Stimulated activated CD4-positive, alpha-beta T cell treated with anti-CD3 and anti-CD28 coated beads, Interleukin-15, amount 100 ng/mL, for 1 hour (primary cell): Measurements from ENCODE around the gene TMC6.
"Not testable (repeated sequence)": the region's sequence is repeated elsewhere in the genome, so short reads cannot be mapped to it uniquely, and the experiment has no call there.

Experiments used
- DNase-seq, 2 donors: peaks; one replicate each; pipeline ENCODE4 v3.0.0-alpha.2; 2020; ENCODE audit warnings: low read depth in 1 of 2, low spot score in 1 of 2

TMC6 gene

DNA sequence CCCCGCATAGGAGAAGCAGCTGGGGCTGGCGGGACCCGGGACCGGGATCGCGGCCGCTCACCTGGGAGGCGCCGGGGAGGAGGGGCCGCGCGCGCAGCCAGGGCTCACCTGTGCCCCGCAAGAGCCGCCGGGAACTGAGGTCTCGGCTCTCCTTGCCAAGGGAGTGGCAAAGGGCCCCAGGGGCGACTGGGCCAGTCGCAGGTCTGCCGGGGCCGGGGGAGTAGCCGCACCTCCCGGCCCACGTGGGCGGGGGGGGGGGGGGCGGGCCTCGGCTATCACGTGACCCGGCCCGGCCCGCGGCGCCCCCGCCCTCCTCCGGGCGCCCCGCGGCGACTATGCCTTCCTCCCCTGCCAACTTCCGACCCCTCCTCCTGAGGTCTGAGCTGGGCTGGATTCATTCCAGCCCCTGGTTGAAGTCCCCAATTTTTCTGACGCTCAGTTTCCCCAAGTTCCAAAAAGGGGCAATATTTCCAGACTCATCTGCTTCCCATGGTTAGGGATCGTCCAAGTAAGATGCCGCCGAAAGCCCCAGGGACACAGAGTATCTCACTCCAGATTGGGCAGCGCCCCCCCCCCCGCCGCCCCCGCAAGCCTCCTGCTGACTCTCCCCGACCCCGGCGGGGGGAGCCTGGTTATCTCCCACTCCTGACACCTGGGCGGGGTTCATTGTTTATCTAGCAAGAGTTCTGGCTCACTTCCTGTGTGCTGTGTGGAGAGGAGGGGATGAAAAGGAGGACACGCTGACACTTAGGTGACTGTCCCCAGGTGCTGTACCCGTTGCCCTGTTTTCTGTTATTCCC is at the start of gene TMC6:
Gene TMC6 (minus strand): TSS at position 205 of the 800 bp plus-strand sequence. CDS start 1,923 bp downstream, outside the sequence.
- peak in 1 of 2 donors; percentile 51 for DNase-seq

- DNase-seq = peak; percentile 61 to 72
These were observed 48.0 kb upstream of the TMC6 start for GRCh38 chr17:78176548-78177025.

DNA sequence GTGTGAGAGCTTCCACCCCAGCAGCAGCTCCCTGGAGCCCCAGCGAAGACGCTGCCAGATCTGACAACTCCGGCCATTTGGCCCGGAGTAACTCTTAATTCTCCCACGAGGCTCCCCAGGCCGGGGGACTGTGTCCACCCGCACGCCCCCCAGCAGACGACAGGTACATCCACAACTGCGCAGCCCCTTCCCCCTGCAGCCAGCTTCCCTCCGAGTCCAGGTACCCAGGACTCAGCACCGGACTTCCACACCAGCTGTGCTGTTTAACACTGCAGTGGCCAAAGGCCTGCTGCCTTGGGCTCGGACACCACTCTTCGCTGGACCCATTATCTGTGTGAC is 47.1 kb upstream of the TMC6 start:
- no peak for DNase-seq

DNA sequence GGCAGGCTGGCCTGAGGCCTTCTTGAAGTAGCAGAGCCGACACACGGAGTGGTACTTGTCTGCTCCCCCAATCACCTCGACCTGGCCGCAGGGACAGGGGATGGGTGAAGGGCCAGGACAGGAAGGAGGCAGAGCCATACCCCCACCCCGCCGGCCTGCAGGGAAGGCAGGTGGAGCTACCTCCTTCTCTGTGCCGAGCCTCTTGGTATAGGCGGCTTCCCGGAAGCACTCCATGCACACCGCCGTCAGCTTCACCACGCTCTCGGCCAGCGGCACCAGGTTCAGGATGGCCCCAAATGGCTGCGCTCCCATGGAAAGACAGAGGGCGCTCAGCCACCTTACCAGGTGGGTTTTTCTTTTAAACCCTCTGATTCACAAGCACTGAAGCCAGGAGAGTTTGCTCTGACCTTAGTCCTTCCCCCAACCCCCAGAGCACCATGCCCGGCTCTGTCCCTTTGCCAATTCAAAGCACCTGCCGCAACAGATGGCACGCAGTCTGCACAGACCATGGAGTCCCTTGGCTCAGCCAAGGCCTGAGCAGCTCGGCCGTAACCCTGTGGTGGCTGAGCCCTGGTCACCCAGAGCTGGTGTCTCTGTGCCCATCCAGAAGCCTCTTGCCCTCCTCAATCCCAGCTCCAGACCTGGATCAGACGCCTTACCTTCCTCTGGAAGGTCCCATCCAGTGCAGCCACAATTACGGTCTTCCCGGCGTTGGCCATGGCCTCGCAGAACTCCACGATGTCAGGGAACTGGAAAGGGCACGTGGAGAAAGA is 46.5 kb upstream of the TMC6 start:
- DNase-seq = no peak

DNA sequence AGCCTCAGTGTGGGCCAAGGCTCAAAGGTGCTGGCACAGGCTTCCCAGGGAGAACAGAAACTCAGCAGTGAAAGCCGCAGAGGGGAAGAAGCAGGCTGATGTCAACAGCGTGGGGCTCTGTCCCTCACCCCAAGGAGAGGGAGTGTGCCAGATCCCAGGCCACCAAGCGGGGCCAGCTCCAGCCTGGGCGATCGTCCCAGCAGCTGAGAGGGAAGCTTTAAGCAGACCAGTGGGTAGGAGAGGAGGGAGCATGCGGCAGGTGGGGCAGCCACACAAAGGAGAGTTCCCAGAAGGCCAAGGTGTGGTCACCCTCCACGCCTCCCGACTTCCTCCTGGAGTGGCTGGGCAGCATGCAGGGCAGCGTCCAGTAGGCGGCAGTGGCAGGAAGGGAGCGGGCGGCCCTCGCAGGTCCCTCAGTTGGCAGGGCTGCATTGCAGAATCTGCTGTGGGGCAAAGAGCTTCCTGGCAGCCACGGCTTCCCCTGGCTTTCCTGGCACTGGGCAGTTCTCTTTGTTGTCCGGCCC is 45.9 kb upstream of the TMC6 start:
- DNase-seq = no peak

- DNase-seq = no peak
These were observed 44.7 kb upstream of the TMC6 start for GRCh38 chr17:78173097-78173715.

DNA sequence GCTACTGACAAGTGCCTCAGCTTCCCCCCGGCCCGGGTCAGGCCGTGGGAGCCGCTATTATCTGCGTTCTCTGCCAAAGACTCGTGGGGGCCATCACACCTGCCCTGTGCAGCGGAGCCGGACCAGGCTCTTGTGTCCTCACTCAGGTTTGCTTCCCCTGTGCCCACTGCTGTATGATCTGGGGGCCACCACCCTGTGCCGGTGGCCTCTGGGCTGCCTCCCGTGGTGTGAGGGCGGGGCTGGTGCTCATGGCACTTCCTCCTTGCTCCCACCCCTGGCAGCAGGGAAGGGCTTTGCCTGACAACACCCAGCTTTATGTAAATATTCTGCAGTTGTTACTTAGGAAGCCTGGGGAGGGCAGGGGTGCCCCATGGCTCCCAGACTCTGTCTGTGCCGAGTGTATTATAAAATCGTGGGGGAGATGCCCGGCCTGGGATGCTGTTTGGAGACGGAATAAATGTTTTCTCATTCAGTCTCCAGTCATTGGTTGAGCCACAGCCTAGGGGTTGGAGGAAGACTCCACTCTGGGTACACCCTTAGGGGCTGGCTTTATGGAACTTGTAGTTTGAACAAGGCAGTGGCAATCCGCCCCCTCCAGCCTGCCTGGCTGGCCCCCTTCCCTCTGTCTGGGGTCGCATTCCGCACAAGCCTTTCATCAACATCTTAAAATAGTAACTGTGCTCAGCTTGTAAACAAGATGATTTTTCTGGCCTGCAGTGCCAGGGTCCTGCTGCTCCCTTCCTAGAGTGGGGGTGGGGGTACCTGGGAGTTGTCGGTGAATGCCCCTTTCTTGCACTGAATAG is 43.9 kb upstream of the TMC6 start:
- DNase-seq = no peak

DNA sequence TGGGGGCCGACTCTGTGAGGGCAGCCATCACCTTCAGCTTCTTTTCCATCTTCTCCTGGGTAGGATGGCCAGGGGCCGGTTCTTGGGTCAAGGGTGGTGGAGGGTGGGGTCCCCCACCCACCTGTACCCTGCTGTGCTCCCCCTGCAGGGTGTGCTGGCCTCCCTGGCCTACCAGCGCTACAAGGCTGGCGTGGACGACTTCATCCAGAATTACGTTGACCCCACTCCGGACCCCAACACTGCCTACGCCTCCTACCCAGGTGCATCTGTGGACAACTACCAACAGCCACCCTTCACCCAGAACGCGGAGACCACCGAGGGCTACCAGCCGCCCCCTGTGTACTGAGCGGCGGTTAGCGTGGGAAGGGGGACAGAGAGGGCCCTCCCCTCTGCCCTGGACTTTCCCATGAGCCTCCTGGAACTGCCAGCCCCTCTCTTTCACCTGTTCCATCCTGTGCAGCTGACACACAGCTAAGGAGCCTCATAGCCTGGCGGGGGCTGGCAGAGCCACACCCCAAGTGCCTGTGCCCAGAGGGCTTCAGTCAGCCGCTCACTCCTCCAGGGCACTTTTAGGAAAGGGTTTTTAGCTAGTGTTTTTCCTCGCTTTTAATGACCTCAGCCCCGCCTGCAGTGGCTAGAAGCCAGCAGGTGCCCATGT is 43.2 kb upstream of the TMC6 start:
- DNase-seq = not testable (repeated sequence)

- no peak for DNase-seq
These were observed 42.4 kb upstream of the TMC6 start for GRCh38 chr17:78170692-78171590.

- peak in 1 of 2 donors; percentile 61 for DNase-seq
These were observed 40.6 kb upstream of the TMC6 start for GRCh38 chr17:78168903-78169793.

DNA sequence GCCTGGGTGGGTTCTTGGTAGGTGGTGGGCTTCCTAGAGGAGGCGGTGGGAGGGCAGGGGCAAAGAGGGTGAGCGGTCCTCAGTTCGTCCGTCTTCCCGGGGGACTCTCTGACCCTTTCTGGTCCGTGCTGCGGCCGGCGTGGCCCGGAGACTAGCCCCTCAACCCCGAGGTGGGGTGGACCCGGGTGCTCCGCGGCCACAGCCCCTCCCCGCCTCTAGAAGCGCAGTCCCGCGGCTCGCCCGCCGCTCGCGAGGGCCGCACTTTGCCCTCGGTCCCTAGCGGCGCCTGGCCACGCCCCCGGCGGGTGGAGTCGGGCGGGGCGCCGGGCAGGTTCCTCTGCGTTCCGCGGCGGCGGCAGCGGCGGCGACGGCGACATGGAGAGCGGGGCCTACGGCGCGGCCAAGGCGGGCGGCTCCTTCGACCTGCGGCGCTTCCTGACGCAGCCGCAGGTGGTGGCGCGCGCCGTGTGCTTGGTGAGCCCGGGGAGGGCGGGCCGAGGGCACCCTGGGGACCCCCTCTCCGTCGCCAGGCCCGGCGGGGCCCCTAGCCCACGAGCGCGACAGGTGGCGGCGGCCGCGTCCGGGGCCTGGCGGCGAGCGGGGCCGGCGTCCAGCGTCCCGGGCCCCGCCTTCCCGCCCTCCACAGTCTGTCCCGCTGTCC is 39.8 kb upstream of the TMC6 start, which contains the start of gene SYNGR2:
Gene SYNGR2 (plus strand): TSS at position 340 of the 661 bp plus-strand sequence. CDS start 36 bp downstream, at position 376.
- DNase-seq = peak; percentile 81 to 87

- DNase-seq = no peak
These were observed 37.9 kb upstream of the TMC6 start for GRCh38 chr17:78166416-78166815.

GRCh38 chr17:78164748-78165607 is 36.4 kb upstream of the TMC6 start:
- DNase-seq = no peak

- DNase-seq = no peak
These were observed 35.6 kb upstream of the TMC6 start for GRCh38 chr17:78163881-78164747.

DNA sequence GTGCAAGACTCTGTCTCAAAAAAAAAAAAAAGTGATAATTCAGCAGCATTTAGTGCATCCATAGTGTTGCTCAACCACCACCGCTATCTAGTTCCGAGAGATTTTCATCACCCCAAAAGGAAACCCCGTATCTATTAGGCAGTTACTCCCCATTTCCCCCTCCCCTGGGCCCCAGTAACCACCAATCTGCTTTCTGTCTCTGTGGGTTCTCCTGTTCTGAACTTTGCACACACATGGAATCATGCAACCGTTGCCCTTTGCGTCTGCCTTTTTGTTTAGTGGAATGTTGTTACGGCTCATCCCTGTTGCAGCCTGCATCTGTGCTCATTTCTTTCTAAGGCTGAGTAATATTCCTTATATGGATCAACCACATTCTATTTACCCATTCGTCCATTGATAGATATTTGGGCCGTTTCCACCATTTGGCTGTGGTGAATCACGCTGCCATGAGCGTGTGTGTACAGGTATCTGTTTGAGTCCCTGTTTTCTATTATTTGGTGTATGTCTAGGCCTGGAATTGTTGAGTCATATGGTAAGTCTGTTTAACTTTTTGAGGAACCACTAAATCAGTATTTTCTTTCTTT is 31.1 kb upstream of the TMC6 start:
- no peak for DNase-seq
